Astrocyte (in vitro differentiated cells and primary cell): Measurements from ENCODE around the gene HSPA1B. TPM values are rescaled to one million over a fixed set of nuclear protein-coding genes. Genes with fewer than 3 reads are reported as not detected.

ENCODE experiments used
- DNase-seq: peaks from one replicate; pipeline ENCODE4 v3.0.0-alpha.2; 2010; ENCODE audit warnings: low read depth
- FAIRE-seq: peaks from 2 replicates; lab custom pipeline; 2011; peaks lifted over from hg19 to GRCh38; lab: Jason Lieb, UNC
- H2AFZ ChIP-seq: 2 replicates; pipeline ENCODE4 v1.6.0; 2012; ENCODE audit warnings: low read depth, low read length, inconsistent platforms
- H3K27ac ChIP-seq: 2 replicates; pipeline ENCODE4 v1.5.1; 2011; ENCODE audit warnings: low read depth, low read length, inconsistent platforms
- H3K27me3 ChIP-seq: 2 replicates; pipeline ENCODE4 v1.6.0; 2011; ENCODE audit warnings: low read length, inconsistent platforms; ENCODE audit not compliant: insufficient read depth
- H3K36me3 ChIP-seq: 2 replicates; pipeline ENCODE4 v1.5.1; 2011; ENCODE audit warnings: low read length, inconsistent platforms; ENCODE audit not compliant: insufficient read depth
- H3K4me1 ChIP-seq: 2 replicates; pipeline ENCODE4 v1.5.1; 2011; ENCODE audit warnings: low read length, inconsistent platforms; ENCODE audit not compliant: insufficient read depth
- H3K4me2 ChIP-seq: 2 replicates; pipeline ENCODE4 v1.6.0; 2012; ENCODE audit warnings: low read length, inconsistent platforms
- H3K4me3 ChIP-seq: 2 replicates; pipeline ENCODE4 v1.5.1; 2011; ENCODE audit warnings: low read depth, mild to moderate bottlenecking, low read length, inconsistent platforms; ENCODE audit not compliant: insufficient read depth
- H3K79me2 ChIP-seq: 2 replicates; pipeline ENCODE4 v1.6.0; 2012; ENCODE audit warnings: mild to moderate bottlenecking, low read length, inconsistent platforms; ENCODE audit not compliant: insufficient read depth
- H3K9ac ChIP-seq: 2 replicates; pipeline ENCODE4 v1.6.0; 2012; ENCODE audit warnings: mild to moderate bottlenecking, low read length, inconsistent platforms
- H3K9me3 ChIP-seq: 2 replicates; pipeline ENCODE4 v1.5.1; 2012; ENCODE audit warnings: low read depth, mild to moderate bottlenecking, low read length, inconsistent platforms; ENCODE audit not compliant: insufficient read depth
- H4K20me1 ChIP-seq: 2 replicates; pipeline ENCODE4 v1.6.0; 2012; ENCODE audit warnings: low read length, inconsistent platforms; ENCODE audit not compliant: insufficient read depth
- H3K27ac Mint-ChIP-seq: one replicate; pipeline ENCODE4 v1.8.0; 2021; ENCODE audit warnings: mild to moderate bottlenecking, mixed read lengths; ENCODE audit not compliant: unreplicated experiment
- H3K27me3 Mint-ChIP-seq: one replicate; pipeline ENCODE4 v1.8.0; 2021; ENCODE audit warnings: low read depth, mixed read lengths; ENCODE audit not compliant: unreplicated experiment
- H3K36me3 Mint-ChIP-seq: one replicate; pipeline ENCODE4 v1.8.0; 2021; ENCODE audit warnings: low read depth, mixed read lengths; ENCODE audit not compliant: unreplicated experiment
- H3K4me1 Mint-ChIP-seq: one replicate; pipeline ENCODE4 v1.8.0; 2021; ENCODE audit warnings: low read depth, mixed read lengths; ENCODE audit not compliant: unreplicated experiment
- H3K4me3 Mint-ChIP-seq: one replicate; pipeline ENCODE4 v1.8.0; 2021; ENCODE audit warnings: mild to moderate bottlenecking, moderate library complexity, mixed read lengths; ENCODE audit not compliant: unreplicated experiment
- H3K9me3 Mint-ChIP-seq: one replicate; pipeline ENCODE4 v1.8.0; 2021; ENCODE audit warnings: mild to moderate bottlenecking, mixed read lengths; ENCODE audit not compliant: unreplicated experiment
- EZH2 ChIP-seq: IDR thresholded peaks from 2 replicates; pipeline ENCODE4 v1.6.1; 2012; ENCODE audit warnings: mild to moderate bottlenecking, low read length, inconsistent platforms; ENCODE audit not compliant: insufficient read depth
- total RNA-seq: library from RNA; stranded (reverse); gene quantifications from 2 replicates; pipeline ENCODE4 v1.2.1, GENCODE V29; 2021
- TF ChIP-seq, protein P1 (sequence below): IDR thresholded peaks from 2 replicates; pipeline ENCODE4 v1.5.1; 2011; ENCODE audit warnings: low read depth, mild to moderate bottlenecking, inconsistent platforms, low read length, moderate library complexity; ENCODE audit not compliant: insufficient read depth

HSPA1B gene
- total RNA-seq, 1 donor from 2014 or later: 77.2 TPM

- Histone ChIP-seq H3K27ac (no peak overlapping the region), H3K4me2 (peak overlapping the region; percentile 87), H3K36me3 (no peaks in the 10 kb centered on the region), H2AFZ (no peak overlapping the region), H4K20me1 (peaks cover 9% of the 10 kb centered on the region), H3K79me2 (peaks cover 45% of the 10 kb centered on the region), H3K4me1 (peaks cover 13% of the 10 kb centered on the region), H3K9me3 (no peaks in the 10 kb centered on the region), H3K27me3 (no peaks in the 10 kb centered on the region), H3K4me3 (peak overlapping the region; percentile 73), H3K9ac (peak overlapping the region; percentile 86)
- DNase-seq (no peak), FAIRE-seq (no peak)
- H3K4me3 Mint-ChIP-seq: peak overlapping the region; percentile 96
- no peak overlapping the region for H3K27ac Mint-ChIP-seq
- no peaks in the 10 kb centered on the region for H3K9me3 Mint-ChIP-seq
- H3K4me1 Mint-ChIP-seq: peaks cover 11% of the 10 kb centered on the region
- peaks cover 7% of the 10 kb centered on the region for H3K36me3 Mint-ChIP-seq
- TF ChIP-seq, protein P1, sequence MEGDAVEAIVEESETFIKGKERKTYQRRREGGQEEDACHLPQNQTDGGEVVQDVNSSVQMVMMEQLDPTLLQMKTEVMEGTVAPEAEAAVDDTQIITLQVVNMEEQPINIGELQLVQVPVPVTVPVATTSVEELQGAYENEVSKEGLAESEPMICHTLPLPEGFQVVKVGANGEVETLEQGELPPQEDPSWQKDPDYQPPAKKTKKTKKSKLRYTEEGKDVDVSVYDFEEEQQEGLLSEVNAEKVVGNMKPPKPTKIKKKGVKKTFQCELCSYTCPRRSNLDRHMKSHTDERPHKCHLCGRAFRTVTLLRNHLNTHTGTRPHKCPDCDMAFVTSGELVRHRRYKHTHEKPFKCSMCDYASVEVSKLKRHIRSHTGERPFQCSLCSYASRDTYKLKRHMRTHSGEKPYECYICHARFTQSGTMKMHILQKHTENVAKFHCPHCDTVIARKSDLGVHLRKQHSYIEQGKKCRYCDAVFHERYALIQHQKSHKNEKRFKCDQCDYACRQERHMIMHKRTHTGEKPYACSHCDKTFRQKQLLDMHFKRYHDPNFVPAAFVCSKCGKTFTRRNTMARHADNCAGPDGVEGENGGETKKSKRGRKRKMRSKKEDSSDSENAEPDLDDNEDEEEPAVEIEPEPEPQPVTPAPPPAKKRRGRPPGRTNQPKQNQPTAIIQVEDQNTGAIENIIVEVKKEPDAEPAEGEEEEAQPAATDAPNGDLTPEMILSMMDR: no peak
- no peak for TF ChIP-seq EZH2
- H3K27me3 Mint-ChIP-seq: no peaks in the 10 kb centered on the region
Measured at GRCh38 chr6:31830886-31831335, 3.4 kb downstream of the HSPA1B start.

DNA sequence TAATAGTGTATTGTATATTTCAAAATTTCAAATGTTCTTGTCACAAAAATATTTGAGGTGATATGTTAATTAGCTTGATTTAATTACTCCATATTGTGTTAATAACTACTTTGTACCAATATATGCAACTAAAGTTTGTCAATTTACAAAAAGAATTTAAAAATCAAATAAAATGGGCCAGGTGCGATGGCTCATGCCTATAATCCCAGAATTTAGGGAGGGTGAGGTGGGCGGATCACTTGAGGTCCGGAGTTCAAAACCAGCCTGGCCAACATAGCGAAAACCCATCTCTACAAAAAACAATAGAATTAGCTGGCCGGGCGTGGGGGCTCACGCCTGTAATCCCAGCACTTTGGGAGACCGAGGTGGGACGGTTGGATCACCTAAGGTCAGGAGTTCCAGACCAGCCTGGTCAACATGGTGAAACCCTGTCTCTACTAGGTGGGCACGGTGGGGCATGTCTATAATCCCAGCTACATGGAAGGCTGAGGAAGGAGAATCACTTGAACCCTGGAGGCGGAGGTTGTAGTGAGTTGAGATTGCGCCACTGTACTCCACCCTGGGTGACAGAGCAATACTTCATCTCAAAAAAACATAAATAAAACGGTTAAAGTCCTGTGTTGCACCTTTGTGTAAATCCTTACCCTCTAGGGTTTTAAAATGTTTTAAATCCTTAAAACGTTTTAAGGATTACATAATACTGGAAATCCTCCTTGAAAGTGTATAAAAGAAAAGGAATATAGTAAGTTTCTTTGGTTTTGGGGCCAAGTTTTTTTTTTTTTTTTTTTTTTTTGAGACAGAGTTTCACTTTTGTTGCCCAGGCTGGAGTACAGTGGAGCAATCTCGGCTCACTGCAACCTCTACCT lies 4.0 kb downstream of the HSPA1B start:
- Histone ChIP-seq H3K4me2 (peak overlapping the region; percentile 87), H3K27ac (no peak overlapping the region), H3K9me3 (no peaks in the 10 kb centered on the region), H2AFZ (no peak overlapping the region), H3K27me3 (no peaks in the 10 kb centered on the region), H3K4me1 (peaks cover 17% of the 10 kb centered on the region), H3K36me3 (no peaks in the 10 kb centered on the region), H4K20me1 (peaks cover 16% of the 10 kb centered on the region), H3K79me2 (peaks cover 51% of the 10 kb centered on the region), H3K9ac (no peak overlapping the region), H3K4me3 (no peak overlapping the region)
- Mint-ChIP-seq H3K4me1 (peaks cover 10% of the 10 kb centered on the region), H3K9me3 (no peaks in the 10 kb centered on the region), H3K4me3 (peak overlapping the region; percentile 96), H3K27me3 (no peaks in the 10 kb centered on the region), H3K27ac (no peak overlapping the region), H3K36me3 (peaks cover 13% of the 10 kb centered on the region)
- FAIRE-seq (no peak), DNase-seq (no peak)
- no peak for TF ChIP-seq EZH2
- TF ChIP-seq, protein P1: no peak
